Omental fat pad (tissue), 4 donors: ENCODE measurements around the gene FUNDC1. TPM values are rescaled to one million over a fixed set of nuclear protein-coding genes. Genes with fewer than 3 reads are reported as not detected.

Experiments used
- ATAC-seq: fragments of 150-250 bp; one replicate; pipeline ENCODE4 v1.9.1; 2016; ENCODE audit warnings: mild to moderate bottlenecking, moderate library complexity; ENCODE audit not compliant: low FRiP score
- DNase-seq: peaks from one replicate; pipeline ENCODE4 v3.0.0-alpha.2; 2019; ENCODE audit warnings: low spot score
- total RNA-seq, 4 donors: library from RNA; depleted of rRNA; stranded (reverse); fragments of >200 nt; gene quantifications; one replicate each; pipeline ENCODE4 v1.1.0, GENCODE V29; 2016
- TF ChIP-seq, protein P1 (sequence below), 3 donors: fragments of 450-650 bp; IDR thresholded peaks; one replicate each; pipeline ENCODE4 v1.5.1; 2016 to 2017; ENCODE audit warnings: antibody characterized with exemption in 3 of 3, mild to moderate bottlenecking in 3 of 3, moderate library complexity in 2 of 3

The FUNDC1 gene
- total RNA-seq, 4 donors from 2014 or later, result 5.9 to 11.7 (median 7.2) TPM

DNA sequence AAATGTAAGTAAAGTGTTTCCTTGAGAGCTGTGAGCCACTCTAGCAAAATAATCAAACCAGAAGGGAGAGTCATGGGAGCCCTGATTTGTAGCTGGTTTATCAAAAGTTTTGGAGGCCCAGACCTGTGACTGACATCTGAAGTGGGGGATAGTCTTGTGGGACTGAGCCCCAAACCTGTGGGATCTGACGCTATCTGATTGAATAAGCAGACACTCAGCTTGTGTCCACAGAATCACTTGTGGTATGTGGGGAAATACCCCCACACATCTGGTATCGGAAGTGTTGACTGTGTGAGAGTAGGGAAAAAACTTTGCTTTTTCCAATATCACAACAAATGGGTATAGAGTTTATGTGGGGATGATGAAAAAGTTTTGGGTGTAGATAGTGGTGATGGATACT lies 35.4 kb downstream of the FUNDC1 start:
- ATAC-seq, result no peak
- DNase-seq, result no peak
- TF ChIP-seq, protein P1, sequence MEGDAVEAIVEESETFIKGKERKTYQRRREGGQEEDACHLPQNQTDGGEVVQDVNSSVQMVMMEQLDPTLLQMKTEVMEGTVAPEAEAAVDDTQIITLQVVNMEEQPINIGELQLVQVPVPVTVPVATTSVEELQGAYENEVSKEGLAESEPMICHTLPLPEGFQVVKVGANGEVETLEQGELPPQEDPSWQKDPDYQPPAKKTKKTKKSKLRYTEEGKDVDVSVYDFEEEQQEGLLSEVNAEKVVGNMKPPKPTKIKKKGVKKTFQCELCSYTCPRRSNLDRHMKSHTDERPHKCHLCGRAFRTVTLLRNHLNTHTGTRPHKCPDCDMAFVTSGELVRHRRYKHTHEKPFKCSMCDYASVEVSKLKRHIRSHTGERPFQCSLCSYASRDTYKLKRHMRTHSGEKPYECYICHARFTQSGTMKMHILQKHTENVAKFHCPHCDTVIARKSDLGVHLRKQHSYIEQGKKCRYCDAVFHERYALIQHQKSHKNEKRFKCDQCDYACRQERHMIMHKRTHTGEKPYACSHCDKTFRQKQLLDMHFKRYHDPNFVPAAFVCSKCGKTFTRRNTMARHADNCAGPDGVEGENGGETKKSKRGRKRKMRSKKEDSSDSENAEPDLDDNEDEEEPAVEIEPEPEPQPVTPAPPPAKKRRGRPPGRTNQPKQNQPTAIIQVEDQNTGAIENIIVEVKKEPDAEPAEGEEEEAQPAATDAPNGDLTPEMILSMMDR (IDR thresholded peaks at IDR 0.05), result no peak

DNA sequence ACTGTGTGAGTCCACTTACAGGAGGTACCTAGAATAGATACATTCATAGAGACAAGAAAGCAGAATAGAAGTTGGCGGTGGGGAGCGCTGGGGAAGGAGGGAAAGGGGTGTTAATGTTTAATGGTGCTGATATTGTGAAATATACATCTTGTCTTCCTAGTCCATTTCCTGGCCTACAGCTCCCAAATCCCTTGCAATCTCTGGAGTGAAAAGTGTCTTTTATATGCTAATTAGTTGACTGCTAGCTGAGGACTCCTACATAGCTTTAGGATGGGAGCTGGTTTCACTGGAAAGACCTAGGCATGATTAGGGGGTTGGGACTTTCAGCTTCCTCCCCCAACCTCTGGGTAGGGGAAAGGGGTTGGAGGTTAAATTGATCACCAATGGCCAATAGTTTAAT lies 36.0 kb downstream of the FUNDC1 start:
- DNase-seq (no peak), ATAC-seq (no peak)
- TF ChIP-seq, protein P1 (IDR thresholded peaks at IDR 0.05), result no peak

DNA sequence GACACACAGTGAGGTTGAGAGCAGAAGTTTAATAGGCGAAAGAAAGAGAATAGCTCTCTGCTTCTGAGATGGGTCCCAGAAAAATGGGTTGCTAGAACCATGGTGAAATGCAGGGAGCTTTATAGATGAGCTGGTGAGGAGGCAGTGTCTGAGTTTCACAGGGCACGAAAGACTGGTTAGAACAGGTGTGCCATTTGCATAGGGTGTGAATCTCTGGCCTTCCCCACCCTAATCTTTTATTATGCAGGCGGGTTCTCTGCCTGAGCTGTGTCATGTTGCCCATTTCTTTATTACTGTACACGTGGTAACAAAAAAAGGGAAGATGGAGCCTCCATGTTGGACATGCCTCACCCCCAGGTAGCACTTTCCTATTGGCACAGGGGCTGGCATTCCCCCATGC lies 39.1 kb downstream of the FUNDC1 start:
- no peak for ATAC-seq
- TF ChIP-seq, protein P1 (IDR thresholded peaks at IDR 0.05), result no peak

DNA sequence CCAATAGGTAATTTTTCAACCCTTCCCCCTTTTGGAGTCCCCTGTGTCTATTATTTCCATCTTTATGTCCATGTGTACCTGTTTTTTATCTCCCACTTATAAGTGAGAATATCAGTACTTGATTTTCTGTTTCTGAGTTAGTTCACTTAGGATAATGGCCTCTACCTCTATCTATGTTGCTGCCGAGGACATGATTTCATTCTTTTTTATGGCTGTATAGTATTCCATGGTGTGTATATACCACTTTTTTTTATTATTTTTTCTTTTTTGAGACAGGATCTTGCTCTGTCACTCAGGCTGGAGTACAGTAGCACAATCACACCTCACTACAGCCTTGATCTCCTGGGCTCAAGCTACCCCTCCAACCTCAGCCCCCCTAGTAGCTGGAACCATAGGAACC lies 47.6 kb downstream of the FUNDC1 start:
- TF ChIP-seq, protein P1 (IDR thresholded peaks at IDR 0.05), result no peak
- ATAC-seq, result no peak
- no peak for DNase-seq

More for the DNA sequence above, 39.1 kb downstream of the FUNDC1 start:
- DNase-seq, result no peak

DNA sequence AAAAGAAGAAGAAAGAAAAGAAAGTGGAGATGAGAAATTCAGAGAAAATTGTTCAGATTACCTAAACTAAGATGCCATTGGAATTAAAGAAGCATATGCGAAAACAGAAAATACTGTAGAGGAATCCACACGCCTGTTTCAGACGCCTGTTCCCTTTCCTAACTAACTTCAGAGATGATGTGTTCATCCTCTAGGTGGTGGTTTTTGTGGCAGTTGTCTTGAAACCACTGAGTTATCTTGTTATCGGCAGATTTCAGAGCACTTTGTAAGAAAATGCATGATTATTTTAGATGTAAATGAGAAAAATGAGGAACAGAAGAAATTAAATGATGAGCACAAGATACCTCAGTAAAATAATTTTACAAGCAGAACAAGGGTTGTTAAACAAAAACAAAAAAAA lies 48.3 kb downstream of the FUNDC1 start:
- ATAC-seq (no peak), DNase-seq (no peak)

DNA sequence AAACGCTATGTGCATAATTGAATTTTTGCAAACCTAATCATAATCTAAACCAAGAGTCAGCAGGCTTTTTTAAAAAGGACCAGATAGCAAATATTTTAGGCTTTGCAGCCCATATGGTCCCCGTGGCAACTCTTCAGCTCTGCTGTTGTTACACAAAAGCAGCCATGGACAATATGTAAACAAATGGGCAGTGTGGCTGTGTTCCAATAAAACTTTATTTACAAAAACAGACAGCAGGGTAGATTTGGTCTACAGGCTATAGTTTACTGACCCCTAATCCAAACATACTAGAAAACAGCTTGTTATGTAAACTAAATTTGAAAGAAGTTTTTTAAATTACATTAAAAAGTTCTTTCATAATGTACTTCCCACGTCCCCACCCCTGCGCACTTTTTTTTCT lies 53.1 kb downstream of the FUNDC1 start:
- ATAC-seq, result no peak
- TF ChIP-seq, protein P1 (IDR thresholded peaks at IDR 0.05), result no peak
- no peak for DNase-seq

More for the DNA sequence above, 48.3 kb downstream of the FUNDC1 start:
- TF ChIP-seq, protein P1 (IDR thresholded peaks at IDR 0.05), result no peak

DNA sequence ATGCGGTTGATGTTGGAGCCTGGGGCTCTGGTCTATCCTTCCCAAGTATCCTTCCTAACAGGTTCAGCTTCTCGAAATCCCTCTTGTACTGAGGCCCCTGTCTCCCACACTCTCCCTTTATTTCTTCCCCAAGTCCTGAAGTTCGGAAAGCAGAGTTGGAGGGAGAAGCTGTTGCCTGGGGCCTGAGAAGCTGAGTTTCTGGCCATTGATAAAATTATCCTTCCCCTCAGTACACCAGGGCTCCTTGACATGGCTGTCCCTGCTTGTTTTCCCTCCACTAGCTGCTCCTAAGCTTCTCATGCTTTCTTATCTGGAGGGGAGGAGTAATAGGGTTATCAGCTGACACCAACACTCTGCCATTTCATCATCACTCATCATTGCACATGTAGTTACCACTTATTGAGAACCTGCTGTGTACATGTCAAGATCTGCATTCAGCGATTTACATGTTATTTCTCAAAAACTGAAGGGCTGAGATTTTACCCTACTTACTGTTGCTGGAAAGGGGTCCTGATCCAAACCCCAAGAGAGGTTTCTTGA lies 58.0 kb downstream of the FUNDC1 start:
- TF ChIP-seq, protein P1 (IDR thresholded peaks at IDR 0.05), result no peak
- ATAC-seq, result no peak
- no peak for DNase-seq
